ENCODE results near the gene GLRX3. TPM values are rescaled to one million over a fixed set of nuclear protein-coding genes. Genes with fewer than 3 reads are reported as not detected.
A peak's percentile ranks its signal among the peaks of the same experiment; 100 is the strongest.

The GLRX3 gene
- total RNA-seq, 1 experiment from 2014 or later = 188 TPM

GRCh38 chr10:130192276-130192848 is 56.2 kb downstream of the GLRX3 start:
- Histone ChIP-seq H3K27me3 (ENCODE audit: control insufficient read depth, insufficient read depth, low read length) (no peaks in the 10 kb centered on the region), H3K4me3 (ENCODE audit: low read depth in 2 of 2, low read length in 2 of 2) (no peak overlapping the region), H3K4me1 (ENCODE audit: control insufficient read depth, insufficient read depth, low read length) (no peaks in the 10 kb centered on the region; the same call in 1 of the 2 replicates), H3K9me3 (ENCODE audit: control insufficient read depth, insufficient read depth, low read depth, low read length) (no peaks in the 10 kb centered on the region), H3K27ac (ENCODE audit: low read length) (no peak overlapping the region), H3K36me3 (ENCODE audit: control insufficient read depth, insufficient read depth, low read length) (no peaks in the 10 kb centered on the region)
- intact Hi-C loops (cut with micrococcal nuclease; ENCODE audit: unreplicated experiment) (loop anchor here (10.0 kb wide), 1 partner anchor 1682 kb away; no protein-coding TSS in a partner anchor), in situ Hi-C loops (cut with HindIII; ENCODE audit: low pct_unique_long_range_greater_than_20kb, low sequenced_read_pairs) (no loop called here)
- POLR2A ChIA-PET = no interaction called here
- DNase-seq (ENCODE audit: low read depth, low spot score) (no peak), ATAC-seq (no peak)
- CTCF ChIA-PET = no interaction called here
- BruUV-seq (replicated peaks) = TSS peak; percentile 59
- TF ChIP-seq POLR2AphosphoS5 (IDR thresholded peaks at IDR 0.05; ENCODE audit: low read depth, low read length) (no peak), REST (IDR thresholded peaks at IDR 0.05; ENCODE audit: insufficient read depth in 1 of 2, low read depth in 2 of 2, low read length in 1 of 2) (no peak), TCF7L2 (IDR thresholded peaks at IDR 0.05; ENCODE audit: low read depth, low read length) (no peak), CTCF (IDR thresholded peaks at IDR 0.05) (no peak), SIN3A (IDR thresholded peaks at IDR 0.05; ENCODE audit: borderline replicate concordance, insufficient read depth, low read depth, low read length) (no peak)

GRCh38 chr10:130193033-130193432 is 56.8 kb downstream of the GLRX3 start:
- H3K9me3 ChIP-seq (ENCODE audit: control insufficient read depth, insufficient read depth, low read depth, low read length) = no peaks in the 10 kb centered on the region
- H3K27ac ChIP-seq (ENCODE audit: low read length) = no peak overlapping the region
- intact Hi-C loops (cut with micrococcal nuclease; ENCODE audit: unreplicated experiment) = loop anchor here (10.0 kb wide), 1 partner anchor 1682 kb away; no protein-coding TSS in a partner anchor
- TF ChIP-seq REST (IDR thresholded peaks at IDR 0.05; ENCODE audit: insufficient read depth in 1 of 2, low read depth in 2 of 2, low read length in 1 of 2) = no peak
- no peak for TF ChIP-seq CTCF (IDR thresholded peaks at IDR 0.05)
- TF ChIP-seq POLR2AphosphoS5 (IDR thresholded peaks at IDR 0.05; ENCODE audit: low read depth, low read length) = no peak
- no peak for TF ChIP-seq TCF7L2 (IDR thresholded peaks at IDR 0.05; ENCODE audit: low read depth, low read length)
- in situ Hi-C loops (cut with HindIII; ENCODE audit: low pct_unique_long_range_greater_than_20kb, low sequenced_read_pairs) = no loop called here
- CTCF ChIA-PET = no interaction called here
- DNase-seq (ENCODE audit: low read depth, low spot score) (no peak), ATAC-seq (no peak)
- POLR2A ChIA-PET = no interaction called here
- H3K4me3 ChIP-seq (ENCODE audit: low read depth in 2 of 2, low read length in 2 of 2) = no peak overlapping the region
- no peaks in the 10 kb centered on the region; the same call in 1 of the 2 replicates for H3K4me1 ChIP-seq (ENCODE audit: control insufficient read depth, insufficient read depth, low read length)
- no TSS peak for BruUV-seq (replicated peaks)
- H3K36me3 ChIP-seq (ENCODE audit: control insufficient read depth, insufficient read depth, low read length) = no peaks in the 10 kb centered on the region
- no peaks in the 10 kb centered on the region for H3K27me3 ChIP-seq (ENCODE audit: control insufficient read depth, insufficient read depth, low read length)

Data from Panc1 (cell line).